CD4-positive, alpha-beta T cell treated with Interleukin-6 at 100 ng/mL for 8 hours (primary cell): ENCODE data around the gene ADAM12.

Experiments
- DNase-seq: peaks from one replicate; pipeline ENCODE4 v3.0.0-alpha.2; 2020; ENCODE audit warnings: mixed read lengths, low spot score

ADAM12 gene, protein sequence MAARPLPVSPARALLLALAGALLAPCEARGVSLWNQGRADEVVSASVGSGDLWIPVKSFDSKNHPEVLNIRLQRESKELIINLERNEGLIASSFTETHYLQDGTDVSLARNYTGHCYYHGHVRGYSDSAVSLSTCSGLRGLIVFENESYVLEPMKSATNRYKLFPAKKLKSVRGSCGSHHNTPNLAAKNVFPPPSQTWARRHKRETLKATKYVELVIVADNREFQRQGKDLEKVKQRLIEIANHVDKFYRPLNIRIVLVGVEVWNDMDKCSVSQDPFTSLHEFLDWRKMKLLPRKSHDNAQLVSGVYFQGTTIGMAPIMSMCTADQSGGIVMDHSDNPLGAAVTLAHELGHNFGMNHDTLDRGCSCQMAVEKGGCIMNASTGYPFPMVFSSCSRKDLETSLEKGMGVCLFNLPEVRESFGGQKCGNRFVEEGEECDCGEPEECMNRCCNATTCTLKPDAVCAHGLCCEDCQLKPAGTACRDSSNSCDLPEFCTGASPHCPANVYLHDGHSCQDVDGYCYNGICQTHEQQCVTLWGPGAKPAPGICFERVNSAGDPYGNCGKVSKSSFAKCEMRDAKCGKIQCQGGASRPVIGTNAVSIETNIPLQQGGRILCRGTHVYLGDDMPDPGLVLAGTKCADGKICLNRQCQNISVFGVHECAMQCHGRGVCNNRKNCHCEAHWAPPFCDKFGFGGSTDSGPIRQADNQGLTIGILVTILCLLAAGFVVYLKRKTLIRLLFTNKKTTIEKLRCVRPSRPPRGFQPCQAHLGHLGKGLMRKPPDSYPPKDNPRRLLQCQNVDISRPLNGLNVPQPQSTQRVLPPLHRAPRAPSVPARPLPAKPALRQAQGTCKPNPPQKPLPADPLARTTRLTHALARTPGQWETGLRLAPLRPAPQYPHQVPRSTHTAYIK

DNA sequence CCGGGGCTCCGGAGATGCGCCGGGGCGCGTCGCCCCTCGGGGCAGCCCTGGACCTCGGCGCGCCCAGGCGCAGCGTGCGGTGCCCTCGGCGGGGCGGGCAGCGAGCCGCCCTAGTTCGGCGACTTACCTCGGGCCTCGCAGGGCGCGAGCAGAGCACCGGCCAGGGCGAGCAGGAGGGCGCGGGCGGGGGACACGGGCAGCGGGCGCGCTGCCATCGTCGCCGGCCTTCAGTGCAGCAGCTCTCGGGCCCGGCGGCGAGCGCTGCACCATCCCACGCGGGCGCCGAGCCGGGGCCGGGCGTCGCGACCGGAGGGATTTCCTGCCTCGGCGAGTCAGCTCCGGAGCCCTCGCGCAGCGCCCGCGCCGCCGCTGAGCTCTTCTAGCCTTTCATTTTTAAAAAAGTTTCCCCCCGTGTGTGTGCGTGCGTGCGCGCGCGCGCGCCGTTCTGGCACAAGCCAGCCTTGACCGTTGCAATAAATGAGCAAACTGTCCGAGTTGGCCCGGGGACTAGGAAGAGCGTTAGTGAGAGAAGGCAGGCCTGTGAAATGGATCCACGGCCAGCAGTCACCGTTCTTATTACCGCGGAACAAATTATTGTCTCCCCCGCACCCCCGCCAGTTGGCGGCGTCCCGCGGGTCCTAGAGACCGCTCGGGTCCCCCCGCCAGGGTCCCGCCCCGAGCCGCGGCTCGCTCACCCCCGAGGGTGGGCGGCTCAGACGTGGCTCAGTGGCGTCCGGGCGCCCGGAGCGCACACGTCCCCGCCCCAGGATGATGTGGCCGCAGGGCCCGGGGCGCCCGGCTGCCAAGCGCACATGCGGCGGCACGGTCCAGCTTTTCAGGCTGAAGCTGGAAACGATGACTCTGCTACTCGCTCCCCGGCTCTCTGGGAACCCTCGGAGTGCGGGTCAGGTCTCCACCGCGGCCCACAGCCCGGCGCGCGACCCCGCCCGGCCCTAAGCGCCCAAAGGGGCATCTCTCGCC, at the start of gene ADAM12:
ADAM12 (minus strand) TSS at position 547 of the 981 bp plus-strand sequence; CDS start at position 215, 332 bp downstream.
- no peak for DNase-seq

DNA sequence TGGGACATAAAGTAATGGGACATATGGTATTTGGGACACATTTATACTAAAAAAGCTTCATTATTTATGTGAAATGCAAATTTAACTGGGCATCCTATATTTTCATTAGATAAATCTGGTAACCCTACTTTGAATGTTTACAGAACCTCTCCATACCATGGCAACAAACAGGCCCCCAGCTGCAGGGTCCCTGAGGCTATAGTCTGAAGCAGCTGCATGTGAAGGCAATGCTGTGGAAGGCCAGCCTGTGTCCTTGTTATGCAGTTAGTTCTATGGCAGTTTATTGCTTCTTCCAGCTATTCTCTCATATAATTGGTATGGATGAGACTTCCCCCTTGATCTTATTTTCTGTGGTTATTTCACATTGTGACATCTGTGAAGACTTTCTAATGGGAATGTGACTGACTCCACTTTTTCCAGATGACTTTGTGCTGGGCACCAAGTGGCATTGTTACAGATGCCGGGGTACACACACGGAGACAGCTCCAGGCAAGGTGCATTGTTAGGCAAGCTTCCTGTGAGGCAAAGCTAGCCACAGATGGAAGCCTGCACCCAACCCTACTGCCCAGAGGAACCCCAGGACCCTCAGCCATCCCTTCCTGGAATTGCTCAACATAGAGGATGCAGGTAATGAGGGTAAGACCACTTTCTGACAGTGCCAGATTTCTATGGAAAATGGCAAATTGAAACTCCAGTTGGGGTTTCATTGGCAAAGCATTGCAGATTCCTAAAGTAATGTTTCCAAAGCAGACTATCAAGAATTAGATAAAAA, 49.5 kb upstream of the ADAM12 start:
- no peak for DNase-seq

DNA sequence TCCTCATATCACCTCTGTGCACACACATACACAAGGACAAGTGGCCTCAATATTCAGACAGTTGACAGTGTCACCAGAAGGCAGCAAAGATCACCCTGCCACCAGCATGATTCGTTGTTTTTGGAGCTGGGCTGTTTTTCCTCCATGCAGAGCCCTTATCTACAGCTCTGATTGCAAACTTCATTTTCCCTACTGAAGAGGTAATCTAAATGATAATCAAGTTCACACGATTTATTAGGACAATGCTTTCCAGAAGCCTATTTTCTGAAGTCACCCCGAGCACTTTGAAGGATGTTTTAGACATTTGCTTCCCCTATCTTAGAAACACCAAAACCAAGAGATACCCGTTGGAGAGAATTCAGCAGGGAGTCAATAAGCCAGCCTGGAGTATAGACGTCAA, 46.0 kb upstream of the ADAM12 start:
- DNase-seq: no peak

DNA sequence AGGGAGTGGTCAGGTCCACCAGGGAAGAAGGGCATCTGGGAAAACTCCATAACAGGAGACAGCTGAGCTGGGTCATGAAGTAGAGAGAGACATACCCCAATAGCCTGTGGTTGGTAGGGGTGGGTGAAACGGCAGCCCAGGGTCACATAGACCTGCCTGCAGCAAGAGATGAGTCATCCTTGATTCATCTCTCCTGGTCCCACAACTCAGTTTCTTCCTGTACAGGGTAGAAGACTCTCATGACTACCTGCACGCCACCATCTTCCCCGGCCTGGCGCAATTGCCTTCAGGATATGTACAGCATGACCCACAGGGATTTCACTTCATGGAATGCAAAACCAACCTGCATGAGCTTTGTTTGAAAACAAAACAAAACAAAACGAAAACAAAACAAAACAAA, 45.1 kb upstream of the ADAM12 start:
- no peak for DNase-seq

DNA sequence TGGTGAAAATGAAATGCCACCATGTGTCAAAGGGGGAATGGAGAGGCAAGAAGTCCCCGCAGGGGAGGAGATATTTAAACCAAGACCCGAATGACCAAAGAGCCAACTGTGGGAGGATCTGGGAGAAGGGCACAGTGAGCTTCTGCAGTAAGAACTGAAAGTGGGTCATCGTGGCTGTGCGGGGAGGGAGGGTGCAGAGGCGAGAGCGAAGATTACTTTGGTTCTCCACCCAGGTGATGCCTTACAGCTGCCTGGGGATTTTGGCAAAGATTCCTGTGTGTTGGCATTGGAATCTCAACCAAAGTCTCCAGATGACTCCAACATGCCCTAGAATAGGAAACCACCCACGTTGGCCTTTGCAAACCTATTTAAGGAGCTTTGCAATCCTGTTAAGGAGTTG, 44.2 kb upstream of the ADAM12 start:
- no peak for DNase-seq

DNA sequence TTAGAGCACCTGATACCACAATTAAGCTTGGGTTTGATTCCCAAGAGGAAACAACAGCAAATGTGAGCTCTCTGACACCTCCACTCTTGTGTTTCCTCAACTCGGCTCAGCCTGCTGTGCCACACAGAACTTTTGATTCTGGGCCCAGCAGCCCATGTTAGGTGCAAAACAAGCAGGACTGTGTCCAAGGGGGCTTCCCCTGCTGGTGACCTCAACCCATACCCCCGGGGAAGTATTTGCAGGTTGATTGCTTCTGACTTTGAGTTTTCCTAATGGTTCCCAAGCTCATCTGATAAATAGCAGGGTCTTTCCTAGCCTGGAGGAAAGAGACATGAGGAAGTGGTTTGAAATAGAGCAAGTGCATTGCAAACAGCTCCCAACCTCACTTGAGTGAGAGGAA, 43.5 kb upstream of the ADAM12 start:
- DNase-seq: no peak

DNA sequence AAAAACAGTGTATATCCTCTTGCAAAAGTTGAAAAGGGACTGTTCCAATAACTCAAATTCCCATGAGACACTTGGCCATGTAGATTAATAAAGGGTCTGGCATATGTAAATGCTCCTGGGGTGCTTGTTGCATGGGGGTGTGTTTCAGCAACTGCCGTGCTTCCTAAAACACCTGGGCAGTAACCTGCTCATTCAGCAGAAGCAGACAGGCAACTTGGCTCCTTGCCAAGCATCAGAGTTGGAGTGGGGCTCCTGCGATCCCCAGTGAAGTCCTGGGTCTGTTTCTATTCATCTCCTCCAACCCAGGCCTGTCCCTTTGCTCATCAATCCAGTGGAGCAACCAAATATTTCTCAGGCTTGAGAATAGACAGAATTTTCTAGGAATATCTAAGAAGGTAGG, 42.2 kb upstream of the ADAM12 start:
- no peak for DNase-seq

DNA sequence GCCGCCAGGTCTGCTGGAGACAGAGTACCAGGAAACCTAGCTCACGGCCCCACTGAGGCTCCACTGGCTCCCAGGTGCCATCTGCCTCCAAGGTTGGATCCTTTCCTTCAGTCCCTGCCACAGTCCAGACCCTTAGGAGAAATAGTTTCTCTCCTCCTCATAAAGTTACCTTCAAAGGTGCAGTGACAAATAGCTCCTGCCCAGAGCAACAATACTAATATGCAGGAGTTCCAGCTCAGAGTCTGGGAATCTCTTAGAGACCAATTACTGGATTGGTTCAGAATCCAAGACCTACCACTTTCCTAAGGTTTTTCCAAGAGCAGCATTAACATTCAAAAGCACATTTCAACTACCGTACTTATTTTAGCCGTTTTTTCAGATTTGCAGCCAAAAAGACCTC, 41.0 kb upstream of the ADAM12 start:
- DNase-seq: no peak

DNA sequence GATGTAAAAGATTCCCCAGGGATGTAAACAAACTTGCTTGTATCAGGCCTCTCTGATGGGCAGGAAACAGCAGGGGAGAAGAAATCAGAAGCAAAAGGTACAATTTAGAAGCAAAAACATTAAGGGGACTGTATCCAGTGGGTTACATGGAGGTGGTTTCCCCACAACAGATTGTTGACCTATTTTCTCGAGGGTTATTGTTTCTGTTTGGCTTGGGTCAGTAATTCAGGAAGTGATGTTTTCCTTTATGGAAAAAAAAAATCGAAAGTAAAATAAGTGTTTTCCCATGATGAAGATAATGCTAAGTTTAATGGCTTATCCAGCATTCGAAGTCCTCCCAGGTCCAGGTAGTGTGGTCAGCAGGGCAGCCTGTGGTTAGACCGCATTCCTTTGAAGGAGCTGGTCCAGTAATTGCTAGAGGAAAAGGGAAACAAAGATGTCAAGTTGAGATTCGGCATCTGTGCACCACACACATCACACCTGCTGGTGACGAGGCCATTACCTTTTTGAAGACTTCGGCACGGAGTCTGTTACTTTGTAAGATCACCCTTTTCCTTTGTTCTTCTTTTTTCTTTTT, 37.3 kb upstream of the ADAM12 start:
- no peak for DNase-seq

DNA sequence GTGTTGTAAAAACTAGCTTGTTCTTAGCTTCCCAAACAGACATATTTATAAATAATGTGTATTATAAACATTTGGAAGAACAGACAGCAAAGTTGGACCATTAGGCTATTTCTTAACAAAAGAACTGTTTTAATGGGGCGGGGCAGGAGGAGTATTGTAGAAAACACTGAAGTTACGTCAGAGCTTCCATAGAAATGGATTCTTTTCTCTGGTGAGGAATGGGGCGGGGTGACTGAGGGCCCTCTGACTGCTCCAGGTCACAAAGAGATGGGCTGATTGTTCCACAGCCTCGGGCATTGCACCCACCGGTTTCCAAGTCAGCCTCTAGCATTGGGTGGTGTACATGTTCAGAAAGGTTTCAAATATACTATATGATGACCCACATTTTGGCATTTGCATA, 36.8 kb upstream of the ADAM12 start:
- DNase-seq: no peak

DNA sequence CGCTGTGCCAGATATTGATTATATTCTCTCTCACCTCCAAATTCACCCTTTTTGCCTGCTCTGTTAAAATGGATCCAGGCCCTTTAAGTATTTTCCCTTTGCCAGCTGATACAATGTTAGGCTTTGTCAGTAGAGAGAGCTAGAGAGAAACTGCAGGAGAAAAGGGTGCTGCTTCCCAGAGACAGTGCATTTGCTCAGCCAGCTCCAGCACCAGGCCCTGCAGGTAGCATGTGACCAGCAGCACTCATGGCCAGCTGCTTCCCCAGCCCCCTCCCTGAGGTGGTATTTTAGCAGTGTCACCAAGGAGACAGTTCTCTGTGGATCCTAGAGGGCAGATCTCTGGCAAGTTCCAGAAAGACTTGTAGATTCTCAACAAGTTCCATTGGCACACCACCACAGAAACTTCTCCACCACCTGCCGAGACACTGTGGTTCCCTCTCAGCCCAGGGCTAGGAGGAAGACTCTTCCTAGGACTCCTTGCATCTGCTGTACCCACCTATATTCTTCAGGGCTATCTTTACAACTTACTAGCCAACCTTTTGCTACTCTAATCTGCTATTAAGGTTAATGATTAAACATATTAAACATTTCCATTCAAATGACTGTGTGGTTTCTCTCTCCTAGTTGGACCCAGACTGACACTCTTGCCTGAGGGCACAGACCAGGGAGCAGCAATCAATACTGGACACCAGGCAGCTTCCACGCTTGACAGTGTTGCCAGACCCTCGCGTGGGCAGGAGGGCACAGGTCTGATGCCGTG, 35.6 kb upstream of the ADAM12 start:
- no peak for DNase-seq

DNA sequence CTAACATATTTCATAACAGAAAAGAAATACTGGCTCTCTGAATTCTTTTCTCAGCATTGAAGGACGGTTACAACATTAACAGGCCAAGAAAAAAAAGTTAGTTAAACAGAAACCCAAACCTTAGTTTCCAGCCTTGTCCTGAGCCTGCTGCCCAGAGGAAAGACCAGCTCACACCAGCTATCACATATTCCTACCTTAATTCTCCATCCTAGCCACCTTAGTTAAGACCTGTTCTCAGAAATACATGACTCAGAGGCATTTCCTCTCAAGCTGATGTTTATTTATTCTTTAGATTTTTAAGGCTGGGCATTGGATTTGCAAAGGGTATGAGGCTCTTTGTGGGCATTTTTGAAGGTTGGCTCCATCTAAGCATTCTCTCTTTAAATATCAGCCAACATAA, 34.3 kb upstream of the ADAM12 start:
- DNase-seq: no peak

DNA sequence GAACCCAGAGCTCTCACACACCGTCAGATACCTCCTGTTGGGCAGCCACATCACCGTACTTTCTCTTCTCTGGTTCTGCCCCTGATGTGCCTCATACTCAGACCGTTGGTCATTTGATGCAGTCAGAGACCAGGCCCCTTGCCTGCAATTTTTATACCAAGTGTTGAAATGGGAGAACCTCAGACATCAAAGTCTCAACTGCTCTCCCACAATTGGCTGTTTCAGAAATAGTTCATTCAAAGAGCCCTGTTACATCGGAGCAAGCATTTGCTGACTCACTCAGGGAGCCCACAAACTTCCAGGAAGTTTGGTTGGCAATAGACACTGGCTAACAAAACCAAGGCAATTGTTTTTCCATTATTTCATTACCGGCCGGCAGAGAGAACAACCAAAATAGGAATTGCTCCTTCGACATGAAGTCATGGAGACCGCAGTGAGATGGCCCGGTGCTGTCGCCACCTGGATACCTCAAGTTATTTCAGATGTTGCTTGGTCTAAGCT, 33.5 kb upstream of the ADAM12 start:
- DNase-seq: no peak

DNA sequence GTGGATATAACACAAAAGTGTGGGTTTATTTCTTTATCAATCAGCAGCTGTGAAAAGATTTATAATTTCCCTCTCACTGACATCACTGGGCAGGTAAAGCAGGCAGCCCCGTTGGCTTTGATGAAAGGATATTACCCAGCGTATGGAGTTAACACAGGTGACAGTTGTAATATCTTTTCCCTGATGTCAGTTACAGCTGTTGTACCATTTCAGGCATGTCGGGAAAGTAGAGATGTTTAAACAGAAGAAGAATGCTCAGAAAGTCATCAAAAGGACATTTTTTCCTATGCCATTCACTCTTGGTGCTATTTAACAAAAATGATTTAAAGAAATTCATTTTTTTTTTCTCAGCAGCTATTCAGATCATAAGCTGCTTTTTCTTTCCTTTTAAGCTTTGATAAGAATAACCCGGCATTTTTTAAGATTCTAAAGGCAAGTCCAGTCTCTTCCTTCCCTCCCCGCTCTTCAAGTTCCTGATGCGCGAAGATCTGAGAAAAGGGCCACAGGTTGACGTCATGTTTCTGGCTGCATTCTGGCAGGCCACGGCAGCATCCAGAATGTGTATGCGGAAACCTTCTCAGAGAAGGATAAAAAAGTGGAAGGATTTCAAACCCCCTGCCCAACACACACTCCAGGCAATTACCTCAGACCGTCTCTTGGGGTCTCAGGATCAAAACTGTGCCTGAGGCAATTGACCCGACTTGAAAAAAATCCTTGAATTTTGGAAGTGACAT, 32.5 kb upstream of the ADAM12 start:
- DNase-seq: no peak

DNA sequence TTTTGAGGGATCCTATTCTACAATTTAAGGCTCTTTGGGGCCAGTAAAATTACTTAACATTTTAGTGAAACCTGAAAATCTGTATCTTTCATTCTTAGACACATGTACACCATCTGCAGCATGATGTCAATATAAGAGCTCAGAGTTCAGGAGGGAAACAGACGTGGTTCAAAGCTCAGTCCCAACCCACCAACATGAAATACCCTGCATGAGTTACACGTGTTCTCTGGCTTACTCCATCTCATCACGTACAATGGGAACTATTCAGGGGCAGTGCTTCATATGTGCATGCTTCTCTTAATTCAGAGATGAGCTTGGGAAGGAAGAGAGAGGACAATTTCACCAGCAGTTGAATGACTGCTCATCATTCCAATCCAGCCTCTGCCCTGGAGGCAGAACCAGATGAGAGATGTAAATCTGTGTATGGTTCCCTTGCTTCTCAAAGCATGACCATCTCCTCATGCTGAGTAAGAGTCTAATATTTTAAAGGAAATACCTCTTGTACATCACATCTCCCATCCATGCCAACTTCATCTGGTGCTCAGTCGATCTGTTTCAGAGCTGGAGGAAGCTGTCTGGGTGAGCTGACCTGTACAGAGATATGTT, 29.0 kb upstream of the ADAM12 start:
- DNase-seq: no peak

DNA sequence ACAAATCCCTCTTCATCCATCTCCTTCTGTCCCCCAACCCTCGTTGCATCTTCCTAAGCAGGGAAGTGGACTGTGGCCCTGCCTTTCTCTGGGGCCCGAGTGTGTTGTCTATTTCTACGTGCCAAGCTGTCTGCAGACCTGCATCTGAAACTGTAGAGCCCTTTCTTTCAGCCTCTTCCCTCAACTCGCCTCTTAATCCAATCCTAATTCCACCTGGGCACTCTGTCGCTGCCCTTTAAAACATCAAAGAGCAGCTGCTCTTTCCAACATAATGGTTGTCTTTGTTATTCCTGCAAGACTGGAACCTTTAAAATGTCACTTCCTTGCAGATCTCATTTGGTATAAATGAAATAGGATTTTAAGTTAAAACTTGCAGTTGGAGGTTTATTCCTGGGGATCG, 21.5 kb upstream of the ADAM12 start:
- DNase-seq: no peak

DNA sequence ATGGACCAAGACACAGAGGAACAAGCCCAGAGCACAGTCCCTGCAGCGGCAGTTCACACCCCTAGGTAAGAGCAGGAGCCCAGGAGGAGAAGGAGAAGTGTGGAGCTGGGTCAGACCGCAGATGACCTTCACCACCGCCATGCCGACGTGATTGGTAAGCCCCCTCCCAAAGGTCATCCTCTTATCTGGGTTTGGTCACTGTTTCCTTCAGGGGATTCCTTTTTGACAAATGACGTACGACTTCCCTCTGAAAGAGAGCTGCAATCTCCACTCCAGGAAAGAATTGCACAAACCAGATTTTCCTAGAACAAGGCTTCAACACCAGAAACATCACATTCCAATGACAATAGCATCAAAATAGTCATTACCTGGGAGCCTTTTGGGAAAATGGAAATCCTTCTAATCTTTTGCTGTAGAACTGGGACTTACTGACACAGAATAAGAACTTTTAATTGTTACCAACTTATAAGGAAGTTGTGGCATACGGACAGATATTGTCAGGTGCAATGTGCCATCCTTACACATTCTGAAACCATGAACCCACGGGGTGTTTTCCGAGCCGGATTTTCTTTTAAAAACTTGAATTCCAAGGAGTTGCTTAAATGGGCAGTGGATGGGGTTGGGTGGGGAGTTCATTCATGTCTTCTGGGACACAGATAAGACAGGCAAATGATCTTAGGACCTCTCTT, 20.8 kb upstream of the ADAM12 start:
- DNase-seq: no peak

DNA sequence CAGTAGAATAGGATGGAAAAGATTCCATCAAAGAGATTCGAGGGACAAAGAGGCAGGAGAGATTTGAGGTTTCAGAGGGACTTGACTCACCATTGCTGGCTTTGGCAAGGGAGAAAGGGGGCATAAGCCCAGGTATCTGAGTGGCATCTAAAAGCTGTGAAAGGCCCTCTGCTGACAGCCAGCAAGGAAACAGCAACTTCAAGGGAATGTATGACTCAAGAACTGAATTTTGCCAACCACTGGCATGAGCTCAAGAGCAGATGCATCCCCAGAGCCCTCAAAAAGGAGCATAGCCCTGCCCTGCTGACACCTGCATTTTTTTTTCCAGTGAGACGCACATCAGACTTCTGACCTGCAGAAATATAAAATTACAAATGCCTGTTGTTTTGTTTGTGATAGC, 19.6 kb upstream of the ADAM12 start:
- no peak for DNase-seq
